ENCODE measurements around the gene CYP2S1.

- TF ChIP-seq, protein P1, sequence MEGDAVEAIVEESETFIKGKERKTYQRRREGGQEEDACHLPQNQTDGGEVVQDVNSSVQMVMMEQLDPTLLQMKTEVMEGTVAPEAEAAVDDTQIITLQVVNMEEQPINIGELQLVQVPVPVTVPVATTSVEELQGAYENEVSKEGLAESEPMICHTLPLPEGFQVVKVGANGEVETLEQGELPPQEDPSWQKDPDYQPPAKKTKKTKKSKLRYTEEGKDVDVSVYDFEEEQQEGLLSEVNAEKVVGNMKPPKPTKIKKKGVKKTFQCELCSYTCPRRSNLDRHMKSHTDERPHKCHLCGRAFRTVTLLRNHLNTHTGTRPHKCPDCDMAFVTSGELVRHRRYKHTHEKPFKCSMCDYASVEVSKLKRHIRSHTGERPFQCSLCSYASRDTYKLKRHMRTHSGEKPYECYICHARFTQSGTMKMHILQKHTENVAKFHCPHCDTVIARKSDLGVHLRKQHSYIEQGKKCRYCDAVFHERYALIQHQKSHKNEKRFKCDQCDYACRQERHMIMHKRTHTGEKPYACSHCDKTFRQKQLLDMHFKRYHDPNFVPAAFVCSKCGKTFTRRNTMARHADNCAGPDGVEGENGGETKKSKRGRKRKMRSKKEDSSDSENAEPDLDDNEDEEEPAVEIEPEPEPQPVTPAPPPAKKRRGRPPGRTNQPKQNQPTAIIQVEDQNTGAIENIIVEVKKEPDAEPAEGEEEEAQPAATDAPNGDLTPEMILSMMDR (conservative IDR thresholded peaks at IDR 0.05; ENCODE audit: low read length), result no peak
- TF ChIP-seq EZH2phosphoT487 (IDR thresholded peaks at IDR 0.05; ENCODE audit: borderline replicate concordance), result no peak
Observed at GRCh38 chr19:41159881-41160280, 33.1 kb upstream of the CYP2S1 start.
